ENCODE results near the gene INPP4B.

Gene INPP4B

DNA sequence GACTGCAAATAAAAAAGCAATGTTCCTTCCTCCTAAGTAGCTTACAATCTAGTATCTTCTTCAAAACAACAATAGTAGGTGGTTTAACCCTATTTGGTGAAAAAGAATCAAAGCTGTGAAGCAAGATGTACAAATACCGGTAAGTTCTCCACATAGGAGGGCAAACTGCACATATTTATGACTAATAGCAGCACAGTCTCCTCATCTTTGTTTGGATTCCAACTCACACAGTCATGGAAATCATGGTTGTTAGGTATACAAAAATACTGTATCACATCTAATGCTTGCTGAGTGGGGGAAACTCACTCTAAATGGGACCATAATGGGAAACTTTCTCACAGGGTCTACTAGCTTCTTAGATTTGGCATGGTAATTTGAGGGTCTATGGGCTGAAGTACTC, 597.2 kb downstream of the INPP4B start:
- H3K4me3 ChIP-seq (IDR thresholded peaks at IDR 0.05; ENCODE audit: insufficient read depth, low read depth, low read length) = no peak overlapping the region
- H3K4me1 ChIP-seq (ENCODE audit: low read depth, poor library complexity, severe bottlenecking) = no peaks in the 10 kb centered on the region
- H3K27me3 ChIP-seq (ENCODE audit: insufficient read depth, low read depth) = no peaks in the 10 kb centered on the region
- no peaks in the 10 kb centered on the region for H3K36me3 ChIP-seq (ENCODE audit: insufficient read depth)
- H2AFZ ChIP-seq (ENCODE audit: low read depth) = no peak overlapping the region
- no peak overlapping the region for H3K9ac ChIP-seq
- no peak overlapping the region for H3K27ac ChIP-seq
- no peaks in the 10 kb centered on the region for H3K79me2 ChIP-seq (ENCODE audit: insufficient read depth, low read depth)
- no peak overlapping the region for H3K4me2 ChIP-seq
- no peak for TF ChIP-seq CTCF (conservative IDR thresholded peaks at IDR 0.05; ENCODE audit: low read depth, low read length)
- H4K20me1 ChIP-seq (ENCODE audit: insufficient read depth) = no peaks in the 10 kb centered on the region

DNA sequence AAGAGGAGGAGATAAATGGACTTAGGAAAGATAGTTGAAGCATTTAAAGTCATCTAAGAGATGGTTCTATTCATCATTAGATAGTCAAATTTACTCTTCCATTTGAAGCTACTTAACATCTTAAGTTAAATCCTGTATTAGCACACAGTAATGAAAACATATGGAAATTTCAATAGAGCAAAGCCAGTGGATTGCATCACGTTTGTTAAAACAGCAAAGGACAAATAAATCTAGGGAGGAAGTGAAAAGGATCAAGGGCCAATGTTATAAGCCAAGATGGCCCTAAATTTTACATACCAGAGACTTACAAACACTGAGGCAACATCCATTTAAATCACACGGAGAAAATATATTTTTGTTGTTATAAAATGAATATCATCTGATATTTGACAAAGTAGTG, 602.8 kb downstream of the INPP4B start:
- Histone ChIP-seq H3K9ac (no peak overlapping the region), H3K27me3 (ENCODE audit: insufficient read depth, low read depth) (no peaks in the 10 kb centered on the region), H3K27ac (no peak overlapping the region), H3K4me2 (no peak overlapping the region), H3K79me2 (ENCODE audit: insufficient read depth, low read depth) (no peaks in the 10 kb centered on the region), H3K4me3 (IDR thresholded peaks at IDR 0.05; ENCODE audit: insufficient read depth, low read depth, low read length) (no peak overlapping the region), H2AFZ (ENCODE audit: low read depth) (no peak overlapping the region), H3K36me3 (ENCODE audit: insufficient read depth) (no peaks in the 10 kb centered on the region), H3K4me1 (ENCODE audit: low read depth, poor library complexity, severe bottlenecking) (no peaks in the 10 kb centered on the region), H4K20me1 (ENCODE audit: insufficient read depth) (no peaks in the 10 kb centered on the region)
- TF ChIP-seq CTCF (conservative IDR thresholded peaks at IDR 0.05; ENCODE audit: low read depth, low read length) = no peak

DNA sequence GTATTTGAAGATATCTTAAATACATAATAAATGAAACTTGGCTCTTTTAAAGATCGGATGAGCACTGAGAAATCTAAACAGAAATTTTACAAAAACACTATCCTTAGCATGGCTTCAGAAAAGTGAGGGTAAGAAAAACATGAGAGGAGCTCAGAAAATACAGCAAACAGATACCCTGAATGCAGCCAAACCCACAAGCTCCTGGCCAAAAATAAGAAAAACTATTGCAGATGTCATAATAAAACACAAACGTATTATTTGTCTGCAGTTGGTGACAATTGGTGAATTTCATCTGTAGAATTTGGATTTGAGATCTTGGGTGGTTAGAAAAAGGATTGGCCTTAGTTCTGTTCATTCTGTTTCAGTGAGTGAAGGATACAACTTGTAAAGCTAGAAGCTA, 603.9 kb downstream of the INPP4B start:
- no peak overlapping the region for H3K4me2 ChIP-seq
- H3K79me2 ChIP-seq (ENCODE audit: insufficient read depth, low read depth) = no peaks in the 10 kb centered on the region
- no peaks in the 10 kb centered on the region for H3K4me1 ChIP-seq (ENCODE audit: low read depth, poor library complexity, severe bottlenecking)
- H2AFZ ChIP-seq (ENCODE audit: low read depth) = no peak overlapping the region
- no peaks in the 10 kb centered on the region for H3K36me3 ChIP-seq (ENCODE audit: insufficient read depth)
- no peak overlapping the region for H3K9ac ChIP-seq
- H3K4me3 ChIP-seq (IDR thresholded peaks at IDR 0.05; ENCODE audit: insufficient read depth, low read depth, low read length) = no peak overlapping the region
- H3K27ac ChIP-seq = no peak overlapping the region
- TF ChIP-seq CTCF (conservative IDR thresholded peaks at IDR 0.05; ENCODE audit: low read depth, low read length) = no peak
- no peaks in the 10 kb centered on the region for H3K27me3 ChIP-seq (ENCODE audit: insufficient read depth, low read depth)
- no peaks in the 10 kb centered on the region for H4K20me1 ChIP-seq (ENCODE audit: insufficient read depth)

DNA sequence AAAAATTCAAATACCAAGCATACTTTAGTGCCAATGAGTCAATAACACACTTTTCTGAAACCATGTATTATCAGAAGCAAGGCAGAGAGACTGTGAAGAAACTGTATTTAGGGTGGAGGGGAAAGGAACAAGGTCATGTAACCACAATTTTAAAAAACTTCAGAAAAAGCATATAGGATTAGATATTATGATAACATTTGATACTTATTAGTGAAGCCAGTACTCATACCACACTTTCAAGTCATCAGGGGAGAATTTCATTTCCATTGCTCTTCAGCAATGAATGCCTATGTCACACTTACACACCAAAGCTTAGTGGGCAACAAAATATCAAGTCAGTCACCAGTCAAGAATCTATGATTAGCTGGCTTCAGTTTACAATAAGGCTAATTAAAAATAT, 607.5 kb downstream of the INPP4B start:
- H3K4me1 ChIP-seq (ENCODE audit: low read depth, poor library complexity, severe bottlenecking) = no peaks in the 10 kb centered on the region
- H2AFZ ChIP-seq (ENCODE audit: low read depth) = no peak overlapping the region
- H3K9ac ChIP-seq = no peak overlapping the region
- H3K4me2 ChIP-seq = no peak overlapping the region
- no peaks in the 10 kb centered on the region for H4K20me1 ChIP-seq (ENCODE audit: insufficient read depth)
- TF ChIP-seq CTCF (conservative IDR thresholded peaks at IDR 0.05; ENCODE audit: low read depth, low read length) = no peak
- H3K4me3 ChIP-seq (IDR thresholded peaks at IDR 0.05; ENCODE audit: insufficient read depth, low read depth, low read length) = no peak overlapping the region
- no peaks in the 10 kb centered on the region for H3K27me3 ChIP-seq (ENCODE audit: insufficient read depth, low read depth)
- H3K36me3 ChIP-seq (ENCODE audit: insufficient read depth) = no peaks in the 10 kb centered on the region; the same call in 1 of the 2 replicates
- no peaks in the 10 kb centered on the region for H3K79me2 ChIP-seq (ENCODE audit: insufficient read depth, low read depth)
- no peak overlapping the region for H3K27ac ChIP-seq

Measured in KMS-11 (cell line).